WERI-Rb-1 (cell line): ENCODE results near the gene CHFR.
"Not testable (repeated sequence)": the region's sequence is repeated elsewhere in the genome, so short reads cannot be mapped to it uniquely, and the experiment has no call there.

Experiments used
- DNase-seq: peaks from one replicate; pipeline ENCODE4 v3.0.0-alpha.2; 2020
- H3K27ac ChIP-seq: fragments of 250-450 bp; sonication (Bioruptor Pico); 2 replicates; pipeline ENCODE4 v1.5.1; 2020; ENCODE audit warnings: mild to moderate bottlenecking, moderate library complexity
- H3K27me3 ChIP-seq: fragments of 250-450 bp; sonication (Bioruptor Pico); 2 replicates; pipeline ENCODE4 v1.5.1; 2021; ENCODE audit warnings: mild to moderate bottlenecking, low read depth, moderate library complexity; ENCODE audit not compliant: insufficient read depth, severe bottlenecking
- H3K36me3 ChIP-seq: fragments of 250-450 bp; sonication (Bioruptor Pico); 2 replicates; pipeline ENCODE4 v1.5.1; 2020; ENCODE audit warnings: mild to moderate bottlenecking, moderate library complexity
- H3K4me3 ChIP-seq: 2 replicates; pipeline ENCODE4 v1.5.1; 2011; ENCODE audit warnings: low read depth, mild to moderate bottlenecking, control low read depth, low read length
- H3K9me3 ChIP-seq: fragments of 250-450 bp; sonication (Bioruptor Pico); 2 replicates; pipeline ENCODE4 v1.5.1; 2021; ENCODE audit warnings: mild to moderate bottlenecking, moderate library complexity; ENCODE audit not compliant: severe bottlenecking
- TF ChIP-seq, protein P1 (sequence below): IDR thresholded peaks from 2 replicates; pipeline ENCODE4 v1.5.1; 2011; ENCODE audit warnings: low read depth, mild to moderate bottlenecking, control low read depth, inconsistent platforms, low read length

The CHFR gene

DNA sequence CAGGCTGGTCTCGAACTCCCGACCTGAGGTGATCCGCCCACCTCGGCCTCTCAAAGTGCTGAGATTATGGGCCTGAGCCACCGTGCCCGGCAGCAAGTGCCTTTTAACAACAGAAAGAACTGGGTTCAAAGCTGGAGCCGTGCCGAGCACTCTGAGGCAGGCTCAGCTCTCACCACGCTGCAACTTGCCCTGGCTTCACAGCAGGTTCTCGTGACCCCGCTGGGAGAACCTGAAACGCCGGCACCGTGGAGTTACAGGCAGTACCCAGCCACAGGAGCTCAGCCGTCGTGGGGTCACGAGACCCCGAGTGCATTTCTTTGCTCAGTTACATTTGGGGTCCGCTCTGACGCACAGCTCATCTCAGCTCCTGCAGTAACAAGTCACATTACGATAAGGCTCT is 73.2 kb downstream of the CHFR start:
- TF ChIP-seq, protein P1, sequence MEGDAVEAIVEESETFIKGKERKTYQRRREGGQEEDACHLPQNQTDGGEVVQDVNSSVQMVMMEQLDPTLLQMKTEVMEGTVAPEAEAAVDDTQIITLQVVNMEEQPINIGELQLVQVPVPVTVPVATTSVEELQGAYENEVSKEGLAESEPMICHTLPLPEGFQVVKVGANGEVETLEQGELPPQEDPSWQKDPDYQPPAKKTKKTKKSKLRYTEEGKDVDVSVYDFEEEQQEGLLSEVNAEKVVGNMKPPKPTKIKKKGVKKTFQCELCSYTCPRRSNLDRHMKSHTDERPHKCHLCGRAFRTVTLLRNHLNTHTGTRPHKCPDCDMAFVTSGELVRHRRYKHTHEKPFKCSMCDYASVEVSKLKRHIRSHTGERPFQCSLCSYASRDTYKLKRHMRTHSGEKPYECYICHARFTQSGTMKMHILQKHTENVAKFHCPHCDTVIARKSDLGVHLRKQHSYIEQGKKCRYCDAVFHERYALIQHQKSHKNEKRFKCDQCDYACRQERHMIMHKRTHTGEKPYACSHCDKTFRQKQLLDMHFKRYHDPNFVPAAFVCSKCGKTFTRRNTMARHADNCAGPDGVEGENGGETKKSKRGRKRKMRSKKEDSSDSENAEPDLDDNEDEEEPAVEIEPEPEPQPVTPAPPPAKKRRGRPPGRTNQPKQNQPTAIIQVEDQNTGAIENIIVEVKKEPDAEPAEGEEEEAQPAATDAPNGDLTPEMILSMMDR = no peak
- no peak for DNase-seq
- Histone ChIP-seq H3K9me3 (no peaks in the 10 kb centered on the region), H3K27me3 (no peaks in the 10 kb centered on the region), H3K36me3 (peaks cover 56% of the 10 kb centered on the region), H3K27ac (no peak overlapping the region), H3K4me3 (no peak overlapping the region)

DNA sequence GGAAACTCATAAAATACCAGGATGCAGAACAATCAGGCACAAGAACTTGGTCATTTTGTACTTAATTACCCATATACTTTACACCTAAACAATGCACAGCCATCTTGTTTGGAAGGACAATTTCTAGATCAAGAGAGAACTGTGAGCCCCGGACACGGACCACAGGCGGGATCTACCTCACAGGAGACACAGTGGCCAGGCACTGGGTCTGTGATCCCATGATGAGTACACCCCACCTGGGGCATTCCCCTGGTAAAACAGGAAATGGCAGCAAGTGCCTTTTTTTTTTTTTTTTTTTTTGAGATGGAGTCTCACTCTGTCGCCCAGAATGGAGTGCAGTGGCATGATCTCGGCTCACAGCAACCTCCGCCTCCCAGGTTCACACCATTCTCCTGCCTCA is 74.0 kb downstream of the CHFR start:
- TF ChIP-seq, protein P1 = no peak
- Histone ChIP-seq H3K36me3 (peaks cover 53% of the 10 kb centered on the region), H3K27ac (no peak overlapping the region)

DNA sequence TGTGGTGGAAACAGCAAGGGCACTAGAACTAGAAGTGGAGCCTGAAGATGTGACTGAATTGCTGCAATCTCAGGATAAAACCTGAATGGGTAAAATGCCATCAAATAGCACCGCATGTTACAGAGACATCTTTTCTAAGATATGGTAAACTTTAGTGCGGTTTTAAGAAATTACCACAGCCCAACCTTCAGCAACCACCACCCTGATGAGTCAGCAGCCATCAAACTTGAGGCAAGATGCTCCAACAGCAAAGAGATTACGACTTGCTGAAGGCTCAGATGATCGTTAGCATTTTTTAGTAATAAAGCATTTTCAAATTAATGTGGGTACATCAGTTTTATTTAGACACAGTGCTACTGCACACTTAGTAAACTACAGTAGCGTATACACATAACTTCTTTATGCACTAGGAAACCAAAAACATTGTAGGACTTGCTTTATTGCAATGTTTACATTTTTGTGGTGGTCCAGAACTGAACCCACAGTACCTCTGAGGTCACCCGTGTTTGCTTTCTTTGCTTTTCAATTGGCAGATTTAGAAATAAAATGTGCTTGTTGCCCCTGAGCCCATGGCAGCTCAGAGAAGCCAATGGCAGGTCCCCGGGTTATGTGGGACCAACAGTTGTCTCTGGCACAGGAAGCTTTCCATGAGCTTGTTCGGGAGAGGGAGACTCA is 74.6 kb downstream of the CHFR start:
- DNase-seq = no peak
- Histone ChIP-seq H3K27ac (no peak overlapping the region), H3K27me3 (no peaks in the 10 kb centered on the region), H3K4me3 (no peak overlapping the region), H3K36me3 (peaks cover 56% of the 10 kb centered on the region), H3K9me3 (no peaks in the 10 kb centered on the region)
- TF ChIP-seq, protein P1 = no peak

More for the DNA sequence above, 74.0 kb downstream of the CHFR start:
- H3K9me3 ChIP-seq = no peaks in the 10 kb centered on the region
- no peak for DNase-seq
- no peak overlapping the region for H3K4me3 ChIP-seq
- no peaks in the 10 kb centered on the region for H3K27me3 ChIP-seq

DNA sequence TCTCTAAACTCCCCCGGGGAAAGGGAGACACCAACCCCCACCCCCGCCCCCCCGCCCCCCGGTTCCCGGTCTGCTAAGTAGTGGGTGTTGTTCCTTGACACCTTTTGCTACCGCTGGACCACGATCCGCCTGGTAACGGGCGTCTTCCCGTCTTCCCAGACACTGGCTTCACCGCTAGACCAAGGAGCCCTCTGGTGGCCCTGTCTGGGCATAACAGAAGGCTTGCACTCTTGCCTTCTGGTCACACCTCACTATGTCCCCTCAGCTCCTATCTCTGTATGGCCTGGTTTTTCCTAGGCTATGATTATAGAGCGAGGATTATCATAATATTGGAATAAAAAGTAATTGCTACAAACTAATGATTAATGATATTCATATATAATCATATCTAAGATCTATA is 78.0 kb downstream of the CHFR start:
- not testable (repeated sequence) for H3K27me3 ChIP-seq, H3K4me3 ChIP-seq, H3K27ac ChIP-seq, H3K9me3 ChIP-seq
- peak; percentile 83 for DNase-seq
- TF ChIP-seq, protein P1 = peak; percentile 69
- H3K36me3 ChIP-seq = peaks cover 55% of the 10 kb centered on the region

DNA sequence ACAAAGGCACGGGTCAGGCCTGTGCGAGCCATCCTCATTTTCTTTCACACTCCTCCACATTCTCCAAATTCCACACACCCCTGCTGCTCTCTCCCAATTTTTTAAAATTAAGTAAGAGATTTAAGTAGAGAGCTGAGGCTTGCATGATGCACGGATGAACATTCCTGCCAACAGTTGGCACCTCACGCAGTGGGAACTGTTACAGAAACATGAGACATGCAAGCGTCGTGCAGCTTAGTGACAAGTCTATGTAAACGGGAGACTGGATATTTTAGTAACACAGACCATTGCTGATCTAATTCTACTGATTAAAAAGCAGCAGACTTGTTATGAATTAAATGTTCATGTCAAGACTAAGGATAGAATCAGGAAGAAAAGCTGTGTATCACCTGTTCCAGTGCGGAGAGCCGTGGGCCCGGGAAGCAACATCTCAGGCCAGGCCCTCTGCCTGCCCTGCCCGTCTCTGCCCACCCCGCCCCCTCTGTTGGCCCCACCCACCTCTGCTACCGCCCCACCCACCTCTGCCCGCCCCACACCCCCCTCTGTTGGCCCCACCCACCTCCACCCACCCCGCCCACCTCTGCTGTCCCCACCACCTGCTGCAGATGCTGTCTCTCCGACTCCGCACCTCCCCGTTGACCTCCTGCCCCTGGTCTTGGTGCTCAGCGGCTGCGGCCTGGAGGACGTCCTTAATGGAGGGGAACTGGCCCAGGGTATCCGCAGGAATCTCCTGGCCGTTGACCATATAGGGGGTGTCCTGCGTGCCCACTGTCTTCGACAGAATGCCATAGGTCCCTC is 79.9 kb downstream of the CHFR start:
- peak; percentile 43 for DNase-seq
- TF ChIP-seq, protein P1 = no peak
- H3K9me3 ChIP-seq = no peaks in the 10 kb centered on the region
- H3K27me3 ChIP-seq = no peaks in the 10 kb centered on the region
- no peak overlapping the region for H3K27ac ChIP-seq
- peaks cover 61% of the 10 kb centered on the region for H3K36me3 ChIP-seq
- H3K4me3 ChIP-seq = no peak overlapping the region
